GM18861 (cell line): ENCODE measurements around the gene KLF5.
"Not testable (repeated sequence)": the region's sequence is repeated elsewhere in the genome, so short reads cannot be mapped to it uniquely, and the experiment has no call there.

Experiments
- ATAC-seq: cut with Tn5 transposase; IDR thresholded peaks from one replicate; pipeline ENCODE4 v1.9.1; 2021; ENCODE audit not compliant: unreplicated experiment

The KLF5 gene

DNA sequence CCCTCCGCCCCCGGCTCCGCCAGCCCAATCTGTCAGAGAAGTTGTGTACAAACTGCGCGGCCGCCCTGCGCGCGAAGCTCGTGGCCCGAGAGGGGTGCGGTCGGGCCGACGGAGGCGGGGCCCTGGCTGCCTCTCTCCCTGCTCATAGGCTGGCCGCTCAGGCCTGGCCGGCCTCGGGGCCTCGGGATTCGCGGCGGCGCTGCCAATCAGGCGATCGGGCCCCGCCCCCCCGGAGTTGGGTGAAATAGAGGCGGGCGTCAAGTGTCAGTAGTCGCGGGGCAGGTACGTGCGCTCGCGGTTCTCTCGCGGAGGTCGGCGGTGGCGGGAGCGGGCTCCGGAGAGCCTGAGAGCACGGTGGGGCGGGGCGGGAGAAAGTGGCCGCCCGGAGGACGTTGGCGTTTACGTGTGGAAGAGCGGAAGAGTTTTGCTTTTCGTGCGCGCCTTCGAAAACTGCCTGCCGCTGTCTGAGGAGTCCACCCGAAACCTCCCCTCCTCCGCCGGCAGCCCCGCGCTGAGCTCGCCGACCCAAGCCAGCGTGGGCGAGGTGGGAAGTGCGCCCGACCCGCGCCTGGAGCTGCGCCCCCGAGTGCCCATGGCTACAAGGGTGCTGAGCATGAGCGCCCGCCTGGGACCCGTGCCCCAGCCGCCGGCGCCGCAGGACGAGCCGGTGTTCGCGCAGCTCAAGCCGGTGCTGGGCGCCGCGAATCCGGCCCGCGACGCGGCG, at the start of gene KLF5:
Gene KLF5, plus strand, starts transcription at position 270 of the 724 bp plus-strand sequence. Its CDS starts 323 bp downstream, at position 593.
- peak; percentile 98 for ATAC-seq

DNA sequence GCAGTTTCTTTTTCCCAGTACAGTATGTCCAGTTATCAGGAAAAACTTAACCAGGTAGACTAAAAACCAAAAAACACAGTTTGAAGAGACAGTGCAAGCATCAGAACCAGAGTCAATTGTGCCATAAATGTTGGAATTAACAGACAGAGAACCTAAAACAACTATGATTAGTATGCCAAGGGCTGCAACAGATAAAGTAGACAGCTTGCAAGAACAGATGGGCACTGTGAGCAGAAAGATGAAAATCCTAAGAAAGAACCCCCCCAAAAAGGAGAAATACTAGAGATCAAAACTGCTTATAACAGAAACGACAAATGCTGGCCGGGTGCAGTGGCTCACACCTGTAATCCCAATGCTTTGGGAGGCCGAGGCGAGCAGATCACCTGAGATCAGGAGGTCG, 47.1 kb upstream of the KLF5 start:
- no peak for ATAC-seq

DNA sequence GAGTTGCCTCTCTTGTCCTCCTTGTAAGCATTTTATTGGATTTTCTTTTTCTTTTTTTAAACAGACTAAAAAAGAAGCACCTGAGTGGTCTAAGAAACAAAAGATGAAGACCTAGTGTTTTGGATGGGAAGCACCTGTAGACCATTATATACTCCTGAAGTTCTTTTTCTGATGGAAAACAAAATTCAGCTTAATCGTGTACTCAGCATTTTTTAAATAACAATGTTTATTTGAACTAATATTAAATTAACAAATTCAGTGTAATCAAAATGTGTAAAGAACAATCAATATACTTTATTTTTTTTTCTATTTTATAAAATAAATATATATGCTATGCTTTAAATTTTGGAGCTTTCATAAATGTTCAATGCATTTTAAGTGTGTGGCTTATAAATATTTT, 43.0 kb upstream of the KLF5 start:
- no peak for ATAC-seq

DNA sequence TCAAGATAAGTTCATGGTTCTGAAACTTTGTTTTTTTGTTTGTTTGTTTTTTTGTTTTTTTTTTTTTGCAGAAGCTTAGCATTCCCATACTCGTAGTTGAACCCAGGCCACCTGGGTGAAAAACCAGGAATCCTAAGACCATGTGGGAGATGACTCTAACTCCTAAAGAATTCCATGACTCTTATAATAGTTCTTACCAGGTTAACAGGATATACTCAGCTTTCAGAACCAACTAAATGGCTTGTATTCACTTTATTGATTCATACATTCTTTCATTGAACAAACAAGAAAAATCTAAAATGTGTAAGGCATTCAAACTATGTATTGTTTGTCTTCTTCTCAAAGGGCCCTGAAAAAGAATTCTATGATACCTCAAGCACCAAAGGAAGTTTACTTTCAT, 40.5 kb upstream of the KLF5 start:
- no peak for ATAC-seq

DNA sequence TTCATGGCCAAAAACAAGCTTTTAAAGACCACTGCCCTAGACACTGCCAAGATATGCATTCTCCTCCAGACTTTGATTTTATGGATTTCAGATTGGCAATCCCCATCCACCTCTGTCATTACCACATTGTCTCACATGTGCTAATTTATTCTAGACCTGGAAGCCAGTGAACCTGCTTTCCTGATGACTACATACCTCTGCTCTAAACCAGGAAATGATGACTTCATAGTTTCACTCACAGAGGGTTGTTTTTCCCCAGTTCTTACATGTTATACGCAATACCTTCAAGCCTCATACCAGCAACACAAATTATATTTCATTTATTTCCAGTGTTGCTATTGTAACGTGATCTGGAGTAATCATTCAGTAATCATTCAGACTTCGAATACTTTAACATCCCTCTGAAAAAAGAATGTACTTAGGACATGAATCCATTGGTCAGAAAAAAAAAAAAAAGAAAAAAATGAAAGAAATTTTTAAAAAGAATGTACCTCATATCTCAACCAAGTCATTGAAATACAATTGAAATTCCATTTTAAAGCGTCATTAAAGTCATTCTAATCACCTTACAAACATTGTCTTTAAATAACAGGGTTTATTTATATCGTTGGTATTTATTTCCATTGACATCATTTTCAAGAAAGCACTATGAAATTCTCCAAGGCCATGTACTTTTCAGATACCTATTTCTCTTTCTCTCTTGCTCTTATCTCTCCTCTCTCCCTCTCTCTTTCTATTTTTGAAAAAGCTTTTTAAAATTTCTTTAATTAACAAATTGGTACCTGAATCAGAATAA, 33.4 kb upstream of the KLF5 start:
- no peak for ATAC-seq

DNA sequence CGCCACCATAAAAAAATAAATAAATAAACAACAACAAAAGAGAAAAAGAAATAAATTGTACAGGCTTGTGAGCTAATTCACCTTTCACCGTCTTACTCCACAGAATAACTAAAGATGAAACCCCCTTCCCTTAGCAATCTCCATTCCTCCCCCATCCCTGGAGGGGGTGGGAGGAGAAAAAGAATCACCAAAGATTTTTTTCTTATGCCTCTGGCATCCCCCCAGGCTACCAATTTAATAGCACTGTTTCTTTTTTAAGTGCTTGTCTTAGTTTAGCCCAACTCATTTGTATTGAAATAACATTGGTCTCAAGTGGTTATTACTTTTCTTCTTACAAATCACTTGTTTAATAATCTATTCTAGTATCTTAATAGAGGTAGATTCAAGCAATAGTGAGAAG, 23.9 kb upstream of the KLF5 start:
- no peak for ATAC-seq

DNA sequence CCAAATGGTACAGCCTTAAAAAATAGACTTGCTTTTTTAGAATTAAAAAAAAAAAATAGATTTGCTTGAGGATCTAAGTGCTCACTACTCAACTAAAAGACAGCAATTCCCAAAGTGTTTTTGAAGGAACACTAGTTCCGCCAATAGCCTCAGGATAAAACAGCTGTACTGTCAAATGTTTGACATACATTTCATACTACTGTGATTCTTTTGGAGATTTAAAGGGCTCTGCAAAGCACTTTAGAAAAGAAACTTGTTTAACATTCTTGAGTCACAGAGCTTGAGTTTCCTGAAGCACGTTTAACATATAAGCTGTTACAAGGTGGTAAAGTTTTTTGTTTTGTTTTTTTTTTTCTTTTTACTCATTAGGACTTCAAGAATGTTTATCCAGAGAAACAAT, 23.1 kb upstream of the KLF5 start:
- no peak for ATAC-seq

DNA sequence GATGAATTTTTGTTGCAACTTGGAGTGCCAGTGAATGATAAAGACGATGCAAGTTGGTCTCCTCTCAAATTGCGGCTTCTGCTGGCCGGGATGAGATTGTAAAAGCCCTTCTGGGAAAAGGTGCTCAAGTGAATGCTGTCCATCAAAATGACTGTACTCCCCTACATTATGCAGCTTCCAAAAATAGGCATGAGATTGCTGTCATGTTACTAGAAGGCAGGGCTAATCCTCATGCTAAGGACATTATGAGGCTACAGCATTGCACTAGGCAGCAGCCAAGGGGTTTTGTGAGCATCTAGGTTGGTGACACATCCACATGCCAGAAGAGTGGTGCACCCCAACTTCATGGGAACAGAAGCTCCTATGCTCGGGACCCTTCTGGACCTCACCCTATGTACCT, 22.2 kb upstream of the KLF5 start:
- no peak for ATAC-seq

DNA sequence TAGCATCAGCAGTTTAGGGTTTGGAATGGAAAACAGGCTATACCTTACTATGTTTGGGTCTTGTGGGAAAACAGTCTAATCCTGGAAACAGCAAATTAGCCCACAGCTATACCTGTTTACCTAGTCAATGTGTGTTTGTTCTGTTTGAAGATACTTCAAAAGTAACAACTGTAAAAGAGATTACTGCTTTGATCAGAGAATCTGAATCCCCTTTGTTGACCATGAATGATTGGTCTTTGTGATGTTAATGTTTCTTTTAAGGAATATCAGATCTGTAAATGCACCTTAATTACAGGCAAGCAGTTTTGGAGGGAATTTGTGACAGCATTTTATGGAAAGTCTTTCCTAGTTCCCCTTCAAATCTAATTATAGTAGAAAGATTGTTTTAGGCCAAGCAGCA, 20.7 kb upstream of the KLF5 start:
- no peak for ATAC-seq

DNA sequence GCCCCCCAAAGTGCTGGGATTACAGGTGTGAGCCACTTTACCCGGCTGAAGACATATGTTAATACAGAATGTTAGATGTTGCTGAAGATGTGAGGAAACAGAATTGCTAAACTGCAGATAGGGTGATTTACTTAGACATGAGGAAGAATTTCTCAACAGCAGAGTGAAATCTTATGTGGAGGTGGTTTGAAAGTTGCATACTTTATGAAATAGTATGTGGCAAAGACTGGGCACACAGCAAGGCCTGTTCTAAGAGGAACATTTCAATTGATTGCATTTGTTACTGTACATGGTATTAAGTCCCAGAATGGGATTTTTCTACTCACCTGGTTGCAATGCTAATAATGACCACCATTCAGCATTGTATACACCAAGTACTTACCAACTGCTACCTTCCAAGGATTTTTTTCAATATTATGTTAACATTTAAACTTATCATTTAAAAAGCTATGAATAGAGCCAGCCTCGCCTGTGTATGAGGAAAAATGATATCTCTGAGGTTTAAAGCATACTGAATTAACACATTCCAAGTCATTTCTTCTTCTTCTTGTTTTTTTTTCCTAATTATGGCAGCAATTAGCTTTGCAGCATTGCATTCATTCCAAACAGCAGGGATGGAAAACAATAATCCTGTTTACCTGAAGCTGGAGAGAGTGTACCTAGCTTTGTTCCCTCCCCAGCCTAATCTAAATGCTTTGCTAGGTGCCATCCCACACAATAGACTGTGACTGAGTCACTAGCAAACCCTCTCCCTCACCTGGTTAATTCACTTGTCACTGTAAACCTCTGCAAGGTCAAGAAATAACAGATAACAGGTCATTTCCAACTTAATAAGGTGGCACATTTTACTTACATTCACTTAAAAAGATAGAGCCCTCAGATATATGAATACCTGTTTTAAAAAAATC, 19.4 kb upstream of the KLF5 start:
- no peak for ATAC-seq

DNA sequence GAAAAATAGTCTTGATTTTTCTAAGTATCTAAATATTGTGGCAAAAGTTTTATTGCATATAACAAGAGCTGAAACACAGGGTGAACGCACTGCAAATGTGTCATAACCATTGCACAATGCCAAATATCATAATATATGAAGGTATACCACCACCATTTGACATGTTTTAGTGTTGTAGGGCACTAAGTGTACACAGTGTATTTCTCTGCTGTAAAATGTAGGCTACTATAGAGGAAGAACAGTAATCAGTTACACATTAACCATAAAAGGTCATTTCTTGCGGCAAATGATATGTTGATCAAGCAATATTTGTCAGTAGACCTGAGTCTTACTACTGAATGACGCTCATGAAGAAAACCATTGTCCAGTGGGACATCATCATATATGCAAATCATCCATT, 18.3 kb upstream of the KLF5 start:
- ATAC-seq: no peak

DNA sequence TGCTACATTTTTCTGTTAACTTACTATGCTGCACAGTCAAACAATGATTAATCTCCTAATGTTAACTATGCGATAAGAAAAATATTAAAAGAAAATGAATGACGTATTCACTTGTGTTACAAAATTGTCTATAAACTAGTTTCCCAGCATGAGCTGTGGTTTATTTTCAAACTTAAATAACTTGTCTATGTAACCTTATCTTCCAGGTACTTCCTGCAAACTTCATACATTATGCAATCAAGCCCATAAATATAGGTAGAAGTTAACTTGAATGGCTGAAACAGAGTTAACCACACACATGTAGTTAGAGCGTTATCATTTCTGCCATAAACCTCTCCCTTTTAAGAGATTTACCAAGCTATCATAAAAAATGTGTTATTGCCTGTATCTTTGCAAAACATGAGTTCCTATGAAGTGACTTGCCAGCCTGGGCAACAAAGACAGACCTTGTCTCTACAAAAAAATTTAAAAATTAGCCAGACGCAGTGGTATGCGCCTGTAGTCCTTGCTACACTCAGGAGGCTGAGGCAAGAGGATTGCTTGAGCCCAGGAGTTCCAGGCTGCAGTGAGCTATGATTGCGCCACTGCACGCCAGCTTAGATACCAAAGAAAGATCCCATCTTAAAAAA, 17.7 kb upstream of the KLF5 start:
- no peak for ATAC-seq

DNA sequence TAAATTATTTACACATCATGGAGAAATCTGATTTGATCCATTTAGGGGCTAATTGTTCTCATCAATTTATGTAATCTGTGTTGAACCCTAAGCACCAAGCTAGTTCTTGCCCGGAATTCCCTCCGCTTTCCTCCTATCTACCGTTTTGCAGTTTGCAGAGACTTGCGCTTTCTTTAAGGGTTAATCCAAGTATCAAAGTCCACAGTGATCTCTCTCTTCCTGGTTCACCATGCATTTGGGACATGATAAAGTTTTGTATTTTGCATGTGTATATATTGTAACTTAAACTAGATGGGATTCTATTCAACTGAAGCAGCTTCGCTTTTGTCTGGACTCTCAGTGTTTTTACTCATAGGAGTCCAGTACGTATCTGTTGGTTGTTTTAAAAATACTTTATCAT, 13.8 kb upstream of the KLF5 start:
- no peak for ATAC-seq

DNA sequence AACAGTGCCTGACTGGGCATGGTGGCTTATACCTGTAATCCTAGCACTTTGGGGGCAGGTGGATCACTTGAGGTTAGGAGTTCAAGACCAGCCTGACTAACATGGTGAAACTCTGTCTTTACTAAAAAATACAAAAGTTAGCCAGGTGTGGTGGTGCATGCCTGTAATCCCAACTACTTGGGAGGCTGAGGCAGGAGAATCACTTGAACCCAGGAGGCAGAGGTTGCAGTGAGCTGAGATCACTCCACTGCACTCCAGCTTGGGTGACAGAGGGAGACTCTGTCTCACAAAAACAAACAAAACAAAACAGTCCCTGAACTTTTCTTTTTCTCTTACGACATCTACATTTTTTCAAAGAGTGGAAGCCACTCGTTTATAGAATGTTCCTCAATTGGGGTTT, 10.2 kb upstream of the KLF5 start:
- ATAC-seq: not testable (repeated sequence)

DNA sequence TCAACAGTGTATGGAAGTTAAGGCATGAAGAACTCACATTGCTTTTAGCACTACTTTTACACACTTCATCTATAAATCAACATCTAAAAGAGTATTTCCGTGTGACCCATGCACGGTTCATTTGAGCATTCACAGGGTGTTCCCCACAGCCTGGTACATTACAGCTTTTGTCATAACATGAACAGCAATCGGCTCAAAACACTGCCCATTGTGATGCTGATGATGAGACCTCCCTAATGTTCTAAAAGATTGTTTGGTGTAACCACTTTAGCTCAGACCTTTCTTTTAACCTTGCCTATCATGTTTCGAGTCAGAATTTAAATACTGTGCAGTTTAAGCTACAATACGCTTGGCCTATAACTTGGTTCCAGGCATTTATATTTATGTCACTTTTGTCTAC, 4.1 kb upstream of the KLF5 start:
- ATAC-seq: no peak

DNA sequence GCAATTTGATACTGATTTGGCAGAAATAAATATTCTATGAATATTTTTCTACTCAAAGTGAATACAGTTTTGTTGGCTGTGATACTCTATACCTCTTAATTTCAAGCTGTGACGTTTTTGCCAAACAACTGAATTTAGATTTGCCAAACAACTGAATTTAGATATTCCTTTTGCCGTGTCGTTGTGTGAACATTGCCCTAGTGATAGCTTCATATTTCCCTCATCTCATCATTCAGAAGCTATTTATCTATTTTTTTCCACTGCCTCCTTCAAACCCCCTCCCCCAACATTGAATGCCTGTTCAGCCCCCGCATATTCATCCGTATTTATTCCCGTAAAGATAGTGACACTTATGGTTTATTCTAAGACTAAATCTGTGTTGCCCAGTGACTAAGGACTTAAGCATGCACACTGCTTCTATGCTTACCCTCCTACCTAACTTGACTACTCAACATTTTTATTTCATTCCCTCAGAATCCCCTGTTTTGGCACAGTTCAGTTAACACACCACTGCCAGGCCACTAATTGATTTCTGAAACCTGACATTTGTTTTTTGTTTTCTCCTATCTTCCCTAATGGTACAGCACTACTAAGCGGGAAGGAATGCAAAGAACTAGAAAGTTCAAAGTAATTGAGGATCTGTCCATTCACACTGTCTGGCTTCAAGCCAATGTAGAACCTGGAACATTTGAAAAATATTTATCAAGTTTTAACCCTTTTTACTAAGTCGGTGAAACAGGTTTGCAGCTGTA, 2.8 kb upstream of the KLF5 start:
- no peak for ATAC-seq

DNA sequence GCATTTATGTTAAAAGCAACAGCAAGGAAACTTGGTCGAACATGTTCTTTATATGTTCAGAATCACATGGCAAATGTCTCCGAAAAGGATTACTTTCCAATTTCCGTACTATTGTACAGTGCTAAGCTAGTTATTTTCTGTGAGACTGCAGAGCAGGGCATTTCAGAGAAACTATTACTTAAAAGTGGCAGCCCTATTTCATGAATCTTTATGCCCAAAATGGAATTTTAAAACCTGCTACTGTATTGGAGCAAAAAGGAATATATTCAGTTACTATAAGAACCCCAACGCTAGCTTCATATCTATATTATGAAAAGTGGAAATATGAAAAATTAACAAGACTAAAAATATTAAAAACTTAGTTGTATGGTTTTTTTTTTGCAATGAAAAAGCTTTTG, 2.2 kb upstream of the KLF5 start:
- no peak for ATAC-seq

DNA sequence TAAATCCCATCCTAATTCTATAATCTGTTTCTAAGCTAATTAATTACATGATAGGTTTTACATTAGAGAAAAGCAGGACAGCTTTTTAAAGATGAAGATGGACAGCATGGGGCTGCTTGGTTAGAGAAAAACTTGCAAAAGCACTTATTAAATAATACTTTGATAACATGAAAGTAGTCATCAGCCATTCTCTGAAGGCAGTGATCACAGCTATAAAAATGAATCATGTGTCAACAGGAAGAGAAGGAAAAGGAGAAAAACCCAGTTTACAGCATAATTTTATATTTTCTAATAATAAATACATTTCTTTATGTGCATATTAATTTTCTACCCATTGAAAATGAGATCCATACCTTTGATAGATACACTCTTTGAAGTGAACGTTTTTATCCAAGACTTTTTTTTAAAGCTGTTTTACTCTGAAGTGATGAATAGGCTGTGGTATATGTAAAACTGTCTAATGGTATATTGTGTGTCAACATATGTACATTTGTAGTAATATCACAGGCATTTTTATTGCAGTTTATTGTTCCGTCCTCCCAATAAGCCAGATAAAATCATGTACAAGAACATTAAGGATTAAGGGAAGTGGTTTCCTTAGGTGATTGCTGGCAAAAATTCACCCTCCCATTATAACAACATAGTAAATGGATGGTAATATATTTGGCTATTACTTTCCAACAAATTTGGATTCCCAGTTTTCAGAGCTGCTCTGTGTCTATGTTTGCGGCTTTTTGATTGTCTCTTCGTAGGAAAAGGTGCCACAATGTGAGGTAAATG, 1.3 kb upstream of the KLF5 start:
- ATAC-seq: no peak

DNA sequence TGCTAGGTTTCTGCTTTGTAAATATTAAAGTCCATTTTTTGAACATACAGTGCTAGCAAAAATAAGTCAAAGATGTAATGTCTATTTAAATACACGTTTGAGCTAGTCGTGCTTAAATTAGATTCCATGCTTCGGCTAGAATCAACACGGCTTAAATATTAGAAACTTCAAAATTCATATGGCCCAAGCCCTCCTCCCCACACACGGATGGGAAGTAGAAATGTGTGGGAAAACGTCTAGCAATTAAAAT, 816 bp upstream of the KLF5 start:
- ATAC-seq: no peak

DNA sequence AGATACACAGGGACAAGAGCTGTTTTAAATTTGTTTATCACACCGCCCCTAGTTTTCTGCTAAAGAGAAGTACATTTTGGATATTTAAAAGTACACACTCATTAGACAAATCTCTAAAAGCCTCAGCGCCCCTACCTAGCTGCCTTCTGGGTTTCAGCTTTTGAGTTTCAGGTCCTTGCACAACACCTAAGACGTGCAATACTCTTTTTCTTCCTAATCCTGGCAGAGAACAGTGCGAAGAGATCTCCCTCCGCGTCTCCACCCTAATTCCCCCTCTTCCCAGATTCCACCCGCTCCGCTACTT, 421 bp upstream of the KLF5 start:
- peak; percentile 6 for ATAC-seq
